GM12878 (cell line): ENCODE results near the gene RMDN3. TPM values are rescaled to one million over a fixed set of nuclear protein-coding genes. Genes with fewer than 3 reads are reported as not detected.

Experiments
- ATAC-seq: fragments of 200-7000 bp; cut with Tn5 transposase; 3 replicates; pipeline ENCODE4 v1.9.1; 2020; ENCODE audit warnings: mild to moderate bottlenecking, moderate library complexity
- BruUV-seq: library from RNA; stranded (reverse); fragments of 400-500 nt; replicated peaks from 2 replicates; lab custom pipeline; 2021; lab: Mats Ljungman, UMichigan
- CTCF ChIA-PET: fragments of 300-600 bp; sonication (Branson Sonifier 250); formaldehyde crosslinking; extraction: SDS; loops from one replicate; lab custom pipeline; 2021; ENCODE audit warnings: inconsistent platforms; lab: Yijun Ruan, JAX
- POLR2A ChIA-PET: fragments of 350-600 bp; formaldehyde crosslinking; extraction: SDS; loops from one replicate; lab custom pipeline; 2021; ENCODE audit warnings: inconsistent platforms; lab: Charles Lee
- RAD21 ChIA-PET: fragments of 300-600 bp; sonication (Branson Sonifier 250); formaldehyde crosslinking; loops from one replicate; lab custom pipeline; 2023; ENCODE audit warnings: antibody characterized with exemption; ENCODE audit not compliant: unreplicated experiment; lab: Charles Lee
- SMC1A ChIA-PET: fragments of 300-600 bp; sonication (Branson Sonifier 250); formaldehyde crosslinking; loops from one replicate; lab custom pipeline; 2023; ENCODE audit not compliant: unreplicated experiment, uncharacterized antibody; lab: Charles Lee
- DNase-seq: peaks from one replicate; pipeline ENCODE4 v3.0.0-alpha.2; 2011; ENCODE audit warnings: low read depth, low spot score
- FAIRE-seq: peaks from 3 replicates; lab custom pipeline; 2011; peaks lifted over from hg19 to GRCh38; lab: Jason Lieb, UNC
- H2AFZ ChIP-seq: 2 replicates; pipeline ENCODE4 v1.6.0; 2011; ENCODE audit warnings: low read depth, low read length, control low read depth; ENCODE audit not compliant: control insufficient read depth
- H3K27ac ChIP-seq: 2 replicates; pipeline ENCODE4 v1.5.1; 2011; ENCODE audit warnings: control low read depth; ENCODE audit not compliant: control insufficient read depth, insufficient read depth
- H3K27me3 ChIP-seq, 2 experiments: replicated peaks in 1 of 2; 2 replicates each; pipeline versions ENCODE4 v1.6.0 to v1.6.1; 2011; ENCODE audit warnings: low read length in 1 of 2; ENCODE audit not compliant: control insufficient read depth in 2 of 2, insufficient read depth in 2 of 2
- H3K36me3 ChIP-seq, 2 experiments: 2 replicates each; pipeline ENCODE4 v1.5.1; 2011; ENCODE audit warnings: low read length in 1 of 2; ENCODE audit not compliant: control insufficient read depth in 2 of 2, insufficient read depth in 2 of 2
- H3K4me1 ChIP-seq: 2 replicates; pipeline ENCODE4 v1.6.1; 2011; ENCODE audit warnings: mild to moderate bottlenecking, low read length, moderate library complexity, mixed read lengths; ENCODE audit not compliant: control insufficient read depth, insufficient read depth
- H3K4me2 ChIP-seq: 2 replicates; pipeline ENCODE4 v1.6.0; 2011; ENCODE audit warnings: control low read depth; ENCODE audit not compliant: control insufficient read depth, insufficient read depth
- H3K4me3 ChIP-seq: fragments of 200-600 bp; sonication (generic); 2 replicates; pipeline ENCODE4 v1.5.1; 2016
- H3K79me2 ChIP-seq: 2 replicates; pipeline ENCODE4 v1.6.0; 2011; ENCODE audit warnings: low read length; ENCODE audit not compliant: control insufficient read depth, insufficient read depth
- H3K9ac ChIP-seq: 2 replicates; pipeline ENCODE4 v1.8.0; 2011; ENCODE audit warnings: low read length, control low read depth, mixed read lengths; ENCODE audit not compliant: control insufficient read depth, insufficient read depth
- H3K9me3 ChIP-seq: replicated peaks from 3 replicates; pipeline ENCODE4 v1.5.1; 2011; ENCODE audit warnings: mild to moderate bottlenecking, low read length; ENCODE audit not compliant: control insufficient read depth, insufficient read depth
- H4K20me1 ChIP-seq: 2 replicates; pipeline ENCODE4 v1.6.0; 2011; ENCODE audit not compliant: control insufficient read depth, insufficient read depth
- ASH2L ChIP-seq: fragments of 300-600, 200-600 bp; sonication (generic); IDR thresholded peaks from 2 replicates; pipeline ENCODE4 v1.6.1; 2017; ENCODE audit warnings: low read depth, mild to moderate bottlenecking, borderline replicate concordance
- ATF7 ChIP-seq: fragments of 450-650 bp; IDR thresholded peaks from 2 replicates; pipeline ENCODE4 v1.6.1; 2016; ENCODE audit warnings: low read depth, mild to moderate bottlenecking
- BCL3 ChIP-seq: IDR thresholded peaks from 2 replicates; pipeline ENCODE4 v1.6.1; 2011; ENCODE audit warnings: borderline replicate concordance, low read depth, mild to moderate bottlenecking, moderate library complexity, low read length; ENCODE audit not compliant: insufficient read depth, poor library complexity, severe bottlenecking
- HDGF ChIP-seq: fragments of 450-650 bp; IDR thresholded peaks from 2 replicates; pipeline ENCODE4 v1.6.1; 2016; ENCODE audit warnings: antibody characterized with exemption
- IKZF2 ChIP-seq, 2 experiments: fragments of 450-650 bp; IDR thresholded peaks; 2 replicates each; pipeline ENCODE4 v1.6.1; 2017; ENCODE audit warnings: mild to moderate bottlenecking in 2 of 2, moderate library complexity in 2 of 2
- LARP7 ChIP-seq: fragments of 450-650 bp; IDR thresholded peaks from 2 replicates; pipeline ENCODE4 v1.6.1; 2017; ENCODE audit warnings: mild to moderate bottlenecking
- MAX ChIP-seq: IDR thresholded peaks from 2 replicates; pipeline ENCODE4 v1.6.1; 2012; ENCODE audit warnings: low read depth, low read length, improper control_type of control experiment
- MEF2B ChIP-seq: fragments of 450-650 bp; IDR thresholded peaks from 2 replicates; pipeline ENCODE4 v1.6.1; 2018; ENCODE audit warnings: mild to moderate bottlenecking, moderate library complexity; ENCODE audit not compliant: partially characterized antibody, poor library complexity, severe bottlenecking
- MTA2 ChIP-seq: fragments of 450-650 bp; IDR thresholded peaks from 2 replicates; pipeline ENCODE4 v1.6.1; 2016; ENCODE audit warnings: low read depth, mild to moderate bottlenecking, moderate library complexity
- NR2C2 ChIP-seq: IDR thresholded peaks from 2 replicates; pipeline ENCODE4 v1.6.1; 2011; ENCODE audit warnings: borderline replicate concordance, low read depth; ENCODE audit not compliant: control insufficient read depth, insufficient read length
- PBX3 ChIP-seq: IDR thresholded peaks from 2 replicates; pipeline ENCODE4 v1.6.1; 2011; ENCODE audit warnings: mild to moderate bottlenecking, low read depth, low read length, moderate library complexity; ENCODE audit not compliant: insufficient replicate concordance
- RFX5 ChIP-seq: IDR thresholded peaks from 2 replicates; pipeline ENCODE4 v1.6.1; 2011; ENCODE audit warnings: low read depth, low read length, improper control_type of control experiment
- TCF7 ChIP-seq: IDR thresholded peaks from 2 replicates; pipeline ENCODE4 v1.6.1; 2014; ENCODE audit warnings: antibody characterized with exemption, borderline replicate concordance
- ZNF217 ChIP-seq: fragments of 450-650 bp; IDR thresholded peaks from 2 replicates; pipeline ENCODE4 v1.6.1; 2017; ENCODE audit warnings: antibody characterized with exemption, mild to moderate bottlenecking
- ZNF384 ChIP-seq: IDR thresholded peaks from 2 replicates; pipeline ENCODE4 v1.6.1; 2012; ENCODE audit warnings: low read depth, mild to moderate bottlenecking, low read length, improper control_type of control experiment, borderline replicate concordance
- ZNF622 ChIP-seq: fragments of 450-650 bp; IDR thresholded peaks from 2 replicates; pipeline ENCODE4 v1.6.1; 2017; ENCODE audit warnings: mild to moderate bottlenecking, inconsistent platforms
- WGBS: methylation state at CpG from one replicate; pipeline ENCODE4 v1.1.6; 2016; ENCODE audit warnings: low lambda C conversion rate; ENCODE audit not compliant: insufficient replicate concordance, insufficient coverage; ENCODE audit errors: missing lambda C conversion rate; 5-methylcytosine and 5-hydroxymethylcytosine counted together
- in situ Hi-C: fragments of 300-500 bp; cut with MboI; formaldehyde crosslinking; loops from 9 replicates; pipeline ENCODE4 v1.14.3; 2018; ENCODE audit warnings: mixed read lengths
- intact Hi-C: fragments of 100-400 bp; cut with micrococcal nuclease; formaldehyde crosslinking; loops from one replicate; pipeline ENCODE4 v1.14.2; 2022; ENCODE audit not compliant: unreplicated experiment
- polyA plus RNA-seq, 11 experiments: library from polyadenylated mRNA; depleted of rRNA in 4 of 11; unstranded in 6 of 11; stranded (reverse) in 5 of 11; fragments of >200 nt; fragmentation: Nextera tagmentation in 4 of 11; fragmentation: Illumina TruSeq in 1 of 11; extraction: Ambion mirVana in 4 of 11; extraction: Trizol in 1 of 11; gene quantifications; 1 replicate in 1 of 11; 2 replicates in 10 of 11; pipeline versions ENCODE4 v1.2.1 to v1.2.3, GENCODE V29; 2011 to 2016; ENCODE audit warnings: inconsistent platforms in 2 of 11, missing spikeins in 2 of 11, low read depth in 1 of 11
- total RNA-seq, 4 experiments: library from RNA; depleted of rRNA in 3 of 4; stranded (reverse); fragments of >200 nt in 3 of 4; fragmentation: Illumina TruSeq in 1 of 4; extraction: Trizol in 1 of 4; gene quantifications; 2 replicates each; pipeline versions ENCODE4 v1.2.1 to v1.2.3, GENCODE V29; 2013 to 2021

Gene RMDN3
- total and polyA plus RNA-seq, 10 of the 15 experiments (the other 5 are each of a cell fraction or from before 2014, with no cell fraction given): 5.7 to 44.4 (median 20.3) TPM

GRCh38 chr15:40792394-40792793 is 37.3 kb upstream of the RMDN3 start:
- intact Hi-C loops: no loop called here
- Histone ChIP-seq H3K4me1 (peaks cover 7% of the 10 kb centered on the region), H3K4me2 (no peak overlapping the region), H3K79me2 (peaks cover 3% of the 10 kb centered on the region), H3K27me3 (no peaks in the 10 kb centered on the region), H4K20me1 (no peaks in the 10 kb centered on the region), H3K36me3 (no peaks in the 10 kb centered on the region; a peak in 1 of 4 replicates), H3K9ac (no peak overlapping the region), H3K27ac (no peak overlapping the region), H3K4me3 (no peak overlapping the region), H3K9me3 (no peaks in the 10 kb centered on the region), H2AFZ (no peak overlapping the region)
- ChIA-PET POLR2A (interaction anchor here (1.0 to 1.6 kb wide), 2 partner anchors 11 to 14 kb away, joined by 3 to 4 read pairs; partner anchors contain the start of genes DNAJC17 and ZFYVE19), CTCF (interaction anchor here (0.7 to 1.4 kb wide), 5 partner anchors 10 to 393 kb away, joined by 3 read pairs; partner anchors contain the start of genes DNAJC17 and ZFYVE19), RAD21 (interaction anchor here (0.7 kb wide), 1 partner anchor 315 kb away, joined by 3 read pairs; no protein-coding TSS in a partner anchor), SMC1A (interaction anchor here (0.9 kb wide), 1 partner anchor 10 kb away, joined by 4 read pairs; no protein-coding TSS in a partner anchor)
- ATAC-seq: no peak
- BruUV-seq: no TSS peak
- TF ChIP-seq RFX5 (no peak), ZNF384 (no peak), PBX3 (no peak), IKZF2 (IDR thresholded peaks at IDR 0.05) (no peak)
- no peak for DNase-seq
- 81% methylated on average over 3 of the region's 3 CpGs for WGBS
- no peak for FAIRE-seq
- in situ Hi-C loops: no loop called here

GRCh38 chr15:40790718-40791117 is 35.7 kb upstream of the RMDN3 start:
- ChIA-PET SMC1A (interaction anchor here (1.5 kb wide), 1 partner anchor 101 kb away, joined by 4 read pairs; no protein-coding TSS in a partner anchor), RAD21 (no interaction called here), CTCF (interaction anchor here (1.1 to 1.5 kb wide), 2 partner anchors 8 to 68 kb away, joined by 4 read pairs; no protein-coding TSS in a partner anchor), POLR2A (no interaction called here)
- Histone ChIP-seq H3K4me2 (no peak overlapping the region), H3K4me3 (no peak overlapping the region), H3K79me2 (peaks cover 5% of the 10 kb centered on the region), H3K4me1 (peaks cover 9% of the 10 kb centered on the region), H3K9me3 (no peaks in the 10 kb centered on the region), H3K27ac (no peak overlapping the region), H4K20me1 (no peaks in the 10 kb centered on the region), H2AFZ (no peak overlapping the region), H3K27me3 (no peaks in the 10 kb centered on the region), H3K36me3 (peaks cover 0 to 7% of the 10 kb centered on the region in 2 experiments; a peak in 2 of 4 replicates), H3K9ac (no peak overlapping the region)
- WGBS: 100% methylated on average over 3 of the region's 3 CpGs
- DNase-seq: no peak
- in situ Hi-C loops (no loop called here), intact Hi-C loops (no loop called here)
- BruUV-seq: no TSS peak
- no peak for ATAC-seq
- no peak for FAIRE-seq
- TF ChIP-seq ASH2L: no peak
- TF ChIP-seq MEF2B: no peak
- TF ChIP-seq BCL3: no peak
- no peak for TF ChIP-seq TCF7
- no peak for TF ChIP-seq HDGF
- TF ChIP-seq ZNF622: no peak
- no peak for TF ChIP-seq ATF7
- TF ChIP-seq ZNF217: no peak
- no peak for TF ChIP-seq LARP7
- TF ChIP-seq MTA2: no peak
- TF ChIP-seq MAX: no peak
- TF ChIP-seq NR2C2: no peak
